Stromal cell of bone marrow (primary cell): Measurements from ENCODE around the gene LEFTY1.
"Not testable (repeated sequence)": the region's sequence is repeated elsewhere in the genome, so short reads cannot be mapped to it uniquely, and the experiment has no call there.

Experiments
- DNase-seq: peaks from one replicate; pipeline ENCODE4 v3.0.0-alpha.2; 2012; ENCODE audit warnings: low read depth

LEFTY1 gene, protein sequence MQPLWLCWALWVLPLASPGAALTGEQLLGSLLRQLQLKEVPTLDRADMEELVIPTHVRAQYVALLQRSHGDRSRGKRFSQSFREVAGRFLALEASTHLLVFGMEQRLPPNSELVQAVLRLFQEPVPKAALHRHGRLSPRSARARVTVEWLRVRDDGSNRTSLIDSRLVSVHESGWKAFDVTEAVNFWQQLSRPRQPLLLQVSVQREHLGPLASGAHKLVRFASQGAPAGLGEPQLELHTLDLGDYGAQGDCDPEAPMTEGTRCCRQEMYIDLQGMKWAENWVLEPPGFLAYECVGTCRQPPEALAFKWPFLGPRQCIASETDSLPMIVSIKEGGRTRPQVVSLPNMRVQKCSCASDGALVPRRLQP

DNA sequence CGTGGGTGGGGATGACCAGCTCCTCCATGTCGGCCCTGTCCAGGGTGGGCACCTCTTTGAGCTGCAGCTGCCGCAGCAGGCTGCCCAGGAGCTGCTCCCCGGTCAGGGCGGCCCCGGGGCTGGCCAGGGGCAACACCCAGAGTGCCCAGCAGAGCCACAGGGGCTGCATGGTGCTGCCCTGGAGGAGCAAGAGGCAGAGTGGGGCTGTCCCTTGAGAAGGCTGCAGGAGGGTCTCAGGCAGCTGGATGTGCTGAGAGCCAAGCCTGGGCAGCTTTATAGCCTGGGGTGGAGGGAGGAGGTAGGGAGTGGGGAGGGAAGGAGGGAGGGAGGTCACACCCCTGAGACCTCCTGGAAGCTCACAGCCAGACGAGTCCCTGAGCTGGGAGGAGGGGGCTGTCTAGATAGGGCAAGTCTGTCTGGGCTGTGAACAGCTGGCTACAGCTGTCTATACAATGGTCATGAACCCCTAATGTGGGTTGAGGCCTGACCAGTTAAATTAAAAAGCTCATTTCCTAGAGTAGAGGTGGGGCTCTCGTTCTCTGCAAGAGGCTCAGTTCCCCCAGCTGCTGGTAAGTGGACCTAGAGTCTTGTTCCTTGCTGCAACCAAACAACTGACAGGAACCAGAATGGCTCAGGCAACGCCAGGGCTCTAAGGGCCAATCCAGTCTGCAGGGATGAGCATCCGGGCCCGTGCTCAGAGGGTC, at the start of gene LEFTY1:
Gene LEFTY1 (minus strand): TSS at position 249 of the 704 bp plus-strand sequence. CDS start 80 bp downstream, at position 169.
- DNase-seq = no peak

DNA sequence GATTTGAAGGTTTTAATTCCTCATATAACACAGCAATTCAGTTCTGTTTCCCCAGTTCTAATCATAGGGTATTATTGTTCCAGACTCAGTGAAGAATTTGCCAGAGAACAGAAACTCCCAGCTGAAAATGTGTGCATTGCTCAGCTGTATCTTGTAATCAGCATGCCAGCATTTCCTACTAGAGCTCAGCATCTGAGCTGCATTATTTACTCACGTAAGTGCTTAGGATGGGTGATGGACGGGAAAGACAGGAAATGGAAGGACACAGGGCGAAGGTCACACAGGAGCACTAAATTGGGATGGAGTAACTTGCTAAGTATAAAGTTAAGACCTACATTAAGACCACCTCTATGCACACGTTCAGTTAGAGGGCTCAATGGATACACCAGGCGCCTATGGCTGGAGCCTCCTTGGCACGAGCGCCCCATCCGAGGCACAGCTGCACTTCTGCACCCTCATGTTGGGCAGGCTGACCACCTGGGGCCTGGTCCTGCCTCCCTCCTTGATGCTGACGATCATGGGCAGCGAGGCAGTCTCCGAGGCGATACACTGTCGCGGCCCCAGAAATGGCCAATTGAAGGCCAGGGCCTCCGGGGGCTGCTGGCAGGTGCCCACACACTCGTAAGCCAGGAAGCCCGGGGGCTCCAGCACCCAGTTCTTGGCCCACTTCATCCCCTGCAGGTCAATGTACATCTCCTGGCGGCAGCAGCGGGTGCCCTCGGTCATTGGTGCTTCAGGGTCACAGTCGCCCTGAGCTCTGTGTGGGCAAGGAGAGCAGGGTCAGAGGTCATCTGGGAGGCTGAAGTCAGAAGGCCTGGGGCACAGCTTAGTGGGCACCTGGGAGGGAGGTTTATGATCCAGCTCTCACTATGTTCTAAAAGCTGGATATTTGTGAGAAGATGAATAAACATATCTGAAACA, 48.4 kb upstream of the LEFTY1 start:
- no peak for DNase-seq

DNA sequence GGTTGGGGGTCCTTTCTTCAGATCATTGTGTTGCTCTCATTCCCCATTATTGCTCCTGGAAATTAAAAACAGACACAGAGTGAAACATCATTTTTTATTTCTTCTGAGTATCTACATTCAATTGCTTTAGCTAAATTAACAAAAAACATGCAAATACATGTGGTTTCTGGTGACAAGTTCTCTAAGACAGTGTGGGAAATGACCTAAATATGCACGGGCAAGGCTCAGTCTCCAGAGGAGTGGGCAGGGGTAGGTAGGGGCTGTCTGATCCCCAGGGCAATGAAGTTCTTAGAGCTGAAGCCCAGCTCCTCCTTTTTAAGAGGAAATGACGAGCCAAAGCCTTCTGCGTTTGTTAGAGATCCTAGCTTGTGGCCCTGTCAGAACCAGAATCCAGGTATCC, 47.6 kb upstream of the LEFTY1 start:
- DNase-seq = no peak

DNA sequence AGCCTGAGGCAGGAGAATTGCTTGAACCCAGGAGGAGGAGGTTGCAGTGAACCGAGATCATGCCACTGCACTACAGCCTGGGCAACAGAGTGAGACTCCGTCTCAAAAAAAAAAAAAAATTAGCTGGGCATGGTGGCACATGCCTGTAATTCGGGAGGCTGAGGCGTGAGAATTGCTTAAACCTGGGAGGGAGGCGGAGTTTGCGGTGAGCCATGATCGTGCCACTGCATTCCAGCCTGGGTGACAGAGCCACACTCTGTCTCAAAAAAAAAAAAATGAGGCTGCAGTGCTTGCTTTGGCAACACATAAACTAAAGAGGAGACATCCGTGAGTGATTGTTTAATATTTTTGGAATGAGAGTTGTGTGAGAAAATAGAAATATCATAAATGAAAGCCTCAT, 47.1 kb upstream of the LEFTY1 start:
- not testable (repeated sequence) for DNase-seq

DNA sequence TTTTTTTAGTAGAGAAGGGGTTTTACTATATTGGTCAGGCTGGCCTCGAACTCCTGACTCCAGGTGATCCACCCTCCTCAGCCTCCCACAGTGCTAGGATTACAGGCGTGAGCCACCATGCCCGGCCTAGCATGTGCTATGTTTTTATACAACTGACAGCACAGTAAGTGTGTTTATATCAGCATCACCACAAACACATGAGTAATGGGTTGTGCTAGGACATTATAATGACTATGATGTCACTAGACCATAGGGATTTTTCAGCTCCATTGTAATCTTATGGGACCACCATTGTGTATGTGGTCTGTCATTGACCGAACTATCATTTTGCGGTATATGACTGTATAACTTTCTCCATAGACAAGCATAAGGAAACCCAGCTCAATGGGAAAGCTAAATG, 45.8 kb upstream of the LEFTY1 start:
- no peak for DNase-seq

DNA sequence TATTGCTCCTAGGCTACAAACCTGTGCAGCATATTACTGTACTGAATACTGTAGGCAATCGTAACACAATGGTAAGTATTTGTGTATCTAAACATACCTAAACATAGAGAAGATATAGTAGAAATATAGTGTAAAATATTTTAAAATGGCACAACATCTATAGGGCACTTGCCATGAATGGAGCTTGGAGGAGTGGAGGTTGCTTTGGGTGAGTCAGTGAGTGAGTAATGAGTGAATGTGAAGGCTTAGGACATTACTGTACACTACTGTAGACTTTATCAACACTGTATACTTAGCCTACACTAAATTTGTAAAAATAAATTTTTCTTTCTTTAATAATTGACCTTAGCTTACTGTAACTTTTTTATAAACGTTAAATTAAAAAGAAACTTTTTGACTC, 44.1 kb upstream of the LEFTY1 start:
- DNase-seq = peak; percentile 30

DNA sequence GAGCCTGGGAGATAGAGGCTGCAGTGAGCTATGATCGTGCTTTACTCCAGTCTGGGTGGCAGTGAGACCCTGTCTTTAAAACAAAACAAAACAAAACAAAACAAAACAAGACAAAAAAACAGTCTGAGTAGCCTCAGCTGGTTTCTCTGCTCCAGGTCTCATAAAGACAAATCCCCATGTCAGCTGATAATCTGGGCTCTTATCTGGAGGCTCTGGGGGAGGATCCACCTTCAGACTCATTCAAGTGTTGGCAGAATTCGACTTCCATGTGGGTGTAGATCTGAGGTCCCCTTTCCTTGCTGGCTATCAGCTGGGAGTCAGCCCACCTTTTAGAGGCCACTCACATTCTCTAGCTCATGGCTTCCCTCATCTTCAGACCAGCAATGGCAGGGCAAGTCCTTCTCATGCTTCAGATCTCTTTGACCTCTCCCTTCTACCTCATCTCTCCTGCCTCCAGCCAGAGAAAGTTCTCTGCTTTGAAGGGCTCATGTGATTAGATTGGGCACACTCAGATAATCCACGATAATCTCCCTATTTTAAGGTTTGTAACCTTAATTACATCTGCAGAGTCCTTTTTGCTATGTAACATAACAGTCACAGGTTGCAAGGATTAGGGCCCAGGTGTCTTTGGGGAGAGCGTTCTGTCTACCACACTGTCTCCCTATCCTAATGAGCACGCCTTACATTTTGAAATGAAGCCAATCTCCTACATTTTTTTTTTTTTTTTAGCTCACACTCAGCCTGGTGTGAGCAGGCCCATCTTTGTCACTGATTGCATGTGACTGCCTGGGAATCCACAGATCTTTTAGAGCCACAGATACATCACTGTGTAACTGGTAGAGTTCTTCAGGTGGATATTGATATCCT, 42.6 kb upstream of the LEFTY1 start:
- no peak for DNase-seq

DNA sequence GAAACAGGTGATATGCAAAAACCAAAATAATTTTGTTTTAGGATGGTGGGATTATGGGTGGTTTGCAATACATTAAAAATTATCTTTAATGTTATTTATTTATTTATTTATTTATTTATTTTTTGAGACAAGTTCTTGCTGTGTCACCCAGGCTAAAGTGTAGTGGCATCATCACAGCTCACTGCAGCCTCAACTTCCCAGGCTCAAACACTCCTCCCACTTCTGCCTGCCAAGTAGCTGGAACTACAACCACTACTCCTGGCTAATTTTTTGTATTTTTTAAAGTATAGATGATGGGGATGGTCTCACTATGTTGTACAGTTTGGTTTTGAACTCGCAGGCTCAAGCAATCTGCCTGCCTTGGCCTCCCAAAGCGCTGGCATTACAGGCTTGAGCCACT, 41.6 kb upstream of the LEFTY1 start:
- no peak for DNase-seq

DNA sequence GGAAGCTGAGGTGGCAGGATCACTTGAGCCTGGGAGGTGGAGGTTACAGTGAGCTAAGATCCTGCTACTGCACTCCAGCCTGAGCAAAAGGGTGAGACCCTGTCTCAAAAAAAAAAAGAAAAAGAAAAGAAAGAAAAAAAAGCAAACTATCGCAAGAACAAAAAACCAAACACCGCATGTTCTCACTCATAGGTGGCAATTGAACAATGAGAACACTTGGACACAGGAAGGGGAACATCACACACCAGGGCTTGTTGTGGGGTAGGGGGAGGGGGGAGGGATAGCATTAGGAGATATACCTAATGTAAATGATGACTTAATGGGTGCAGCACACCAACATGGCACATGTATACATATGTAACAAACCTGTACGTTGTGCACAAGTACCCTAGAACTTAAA, 40.5 kb upstream of the LEFTY1 start:
- not testable (repeated sequence) for DNase-seq

DNA sequence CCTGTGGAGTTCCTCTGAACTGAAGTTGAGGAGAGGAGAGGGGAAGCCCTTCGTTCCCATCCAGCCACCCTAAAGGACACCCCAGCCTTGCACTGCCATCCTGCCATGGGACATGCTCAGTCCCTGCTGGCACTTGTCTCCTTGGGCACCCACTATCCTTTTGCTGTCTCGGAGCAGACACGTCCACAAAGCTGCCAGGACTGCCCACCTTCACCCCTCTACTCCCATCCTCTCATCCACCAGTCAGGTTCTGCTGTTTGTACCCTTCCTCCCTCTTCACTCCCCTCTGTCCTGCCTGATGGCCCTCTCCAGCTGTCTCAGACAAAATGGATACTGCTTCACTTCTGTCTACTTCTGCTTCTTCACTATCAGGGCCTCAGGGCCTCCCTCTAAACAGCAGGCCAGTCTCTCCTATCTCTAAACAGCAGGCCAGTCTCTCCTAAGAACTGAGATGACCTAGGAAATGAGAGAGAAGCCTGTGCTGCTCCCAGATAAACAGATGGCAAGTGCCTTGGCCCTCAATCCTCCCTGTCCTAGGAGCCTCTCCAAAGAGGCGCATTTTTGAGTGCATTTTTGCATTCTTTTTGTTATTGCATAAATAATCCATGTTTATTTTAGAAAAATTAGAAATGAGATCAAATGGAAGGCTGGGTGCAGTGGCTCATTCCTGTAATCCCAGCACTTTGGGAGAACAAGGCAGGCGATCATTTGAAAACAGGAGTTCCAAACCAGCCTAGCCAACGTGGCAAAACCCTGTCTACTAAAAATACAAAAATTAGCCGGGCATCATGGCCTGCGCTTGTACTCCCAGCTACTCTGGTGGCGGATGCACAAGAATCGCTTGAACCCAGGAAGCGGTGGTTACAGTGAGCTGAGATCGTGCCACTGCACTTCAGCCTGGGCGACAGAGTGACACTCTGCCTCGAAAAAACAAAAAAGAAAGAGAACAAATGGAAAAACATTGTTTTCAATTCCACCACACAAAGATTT, 39.5 kb upstream of the LEFTY1 start:
- no peak for DNase-seq

DNA sequence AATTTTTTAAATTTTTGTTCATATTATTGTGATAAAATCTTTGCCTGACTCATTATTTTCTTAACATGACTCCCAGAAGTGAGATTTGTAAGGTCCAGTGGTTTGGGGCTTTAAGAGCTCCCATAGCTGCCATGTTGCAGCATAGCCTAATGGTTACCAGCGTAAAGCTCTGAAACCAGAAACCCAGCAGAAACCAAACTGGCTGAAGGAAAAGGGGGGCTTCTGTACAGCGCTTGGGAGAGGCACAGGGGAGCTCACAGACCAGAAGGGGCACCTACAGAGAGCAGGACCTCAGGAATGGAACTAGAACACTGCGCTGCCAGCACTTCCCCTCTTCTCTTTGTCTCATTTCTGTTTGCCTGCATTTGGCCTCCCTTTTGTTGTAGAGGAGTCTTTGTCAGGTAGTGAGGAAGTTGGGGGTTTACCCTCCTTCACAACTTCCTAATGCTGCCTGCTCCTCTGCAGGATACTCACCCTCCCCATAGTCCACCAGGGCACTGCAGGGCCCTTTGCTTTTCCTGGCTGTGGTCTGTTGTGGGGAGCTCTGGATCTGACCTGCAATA, 37.7 kb upstream of the LEFTY1 start:
- DNase-seq = peak; percentile 29

DNA sequence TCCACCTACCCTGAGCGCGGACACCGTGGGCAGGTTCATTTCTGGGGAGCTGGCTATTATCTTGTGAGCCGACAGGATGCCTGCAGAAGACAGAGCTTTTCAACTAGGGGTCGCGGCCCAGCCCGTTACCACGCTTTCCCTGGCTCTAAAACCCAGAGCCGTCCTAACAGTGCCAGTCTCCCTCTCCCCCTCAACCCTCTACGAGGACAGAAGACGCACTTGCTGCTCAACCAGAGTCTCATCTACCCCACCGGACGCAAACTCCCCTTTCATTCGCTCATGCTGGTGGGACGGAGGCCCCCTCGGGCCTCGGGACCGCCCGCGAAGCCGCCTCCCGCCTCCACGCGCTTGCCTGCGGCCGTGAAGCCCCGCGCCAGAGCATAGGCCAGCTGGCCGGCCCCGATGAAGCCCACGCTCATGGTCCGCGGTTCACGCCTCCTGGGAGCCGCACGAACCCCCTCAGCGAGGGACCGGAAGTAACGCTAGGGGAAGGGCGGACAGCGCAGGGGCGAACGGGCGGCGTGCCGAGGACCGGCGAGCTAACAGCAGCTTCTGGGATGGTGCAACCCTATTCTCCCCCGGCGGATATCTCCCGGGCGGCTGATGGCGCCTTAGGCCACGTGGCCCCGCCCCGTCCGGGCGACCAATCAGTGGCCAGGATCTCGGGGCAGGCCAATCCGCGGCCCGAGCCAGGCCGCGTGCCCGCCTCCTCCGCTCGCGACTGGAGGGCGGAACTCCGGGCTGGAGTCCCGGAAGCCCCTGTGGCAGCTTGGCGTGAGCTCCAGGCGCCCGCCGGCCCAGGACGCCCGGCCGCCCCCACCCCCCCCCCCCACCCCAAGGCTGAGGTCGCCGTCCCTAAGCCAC, 35.0 kb upstream of the LEFTY1 start, which contains the start of gene PYCR2:
Gene PYCR2 (minus strand): TSS at position 559 of the 864 bp plus-strand sequence. CDS start 140 bp downstream, at position 419.
- peak; percentile 91 for DNase-seq

DNA sequence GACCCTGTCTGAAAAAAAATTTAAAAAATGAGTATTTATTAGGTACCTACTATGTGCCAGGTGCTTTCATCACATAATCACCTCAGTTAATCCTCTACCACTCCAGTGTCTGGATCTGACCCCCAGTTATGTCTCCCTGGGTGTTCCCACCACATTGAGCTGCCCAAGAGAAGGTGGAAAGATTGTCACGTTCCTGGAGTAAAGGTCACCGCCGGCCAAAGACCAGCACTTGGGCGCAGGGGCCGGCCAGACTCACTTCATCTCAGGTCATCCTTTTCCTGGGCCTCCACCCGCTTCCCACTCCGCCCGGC, 34.4 kb upstream of the LEFTY1 start:
- DNase-seq = no peak

DNA sequence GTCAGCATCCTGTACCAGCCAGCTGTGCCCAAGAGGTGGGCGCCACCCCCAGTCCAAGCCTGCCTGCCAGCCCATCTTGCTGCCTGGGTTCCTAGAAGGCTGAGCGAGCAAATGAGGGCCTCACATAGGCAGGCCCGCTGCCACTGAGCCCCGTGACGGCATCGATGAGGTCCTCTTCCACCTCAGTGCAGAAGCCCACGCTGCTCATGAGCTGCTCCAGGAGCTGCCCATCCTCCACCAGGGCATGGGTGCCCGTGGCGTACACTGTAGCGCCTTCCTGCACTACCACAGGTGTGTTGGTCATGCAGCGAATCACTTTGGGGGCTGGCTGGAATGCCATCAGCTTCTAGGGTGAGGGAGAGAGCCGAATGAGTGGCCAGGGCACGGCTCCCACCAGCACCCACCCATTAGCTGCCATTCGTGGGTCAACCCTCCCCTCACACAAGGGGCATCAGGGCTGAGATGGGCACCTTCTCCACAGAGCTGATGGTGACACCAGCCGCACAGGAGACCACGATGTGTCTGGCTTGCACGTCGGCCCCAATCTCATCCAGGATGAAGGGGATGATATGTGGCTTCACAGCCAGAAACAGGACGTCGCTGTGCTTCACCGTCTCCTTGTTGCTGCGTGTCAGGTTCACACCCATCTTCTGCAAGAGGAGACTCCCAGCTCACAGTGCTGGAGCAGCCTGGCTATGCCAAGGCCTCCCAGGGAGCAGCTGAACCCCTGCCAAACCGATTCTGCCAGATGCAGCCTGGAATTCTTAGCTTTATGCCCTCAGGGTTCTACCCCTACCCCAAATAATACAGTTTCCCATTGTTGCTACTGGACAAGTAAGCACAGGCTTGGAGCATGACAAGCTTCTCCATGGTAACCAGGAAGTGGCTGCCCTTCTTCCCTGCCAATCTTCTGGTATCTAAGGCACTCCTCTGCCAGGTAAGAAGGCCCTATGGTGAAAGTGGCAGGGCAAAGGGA, 33.1 kb upstream of the LEFTY1 start:
- DNase-seq = no peak

DNA sequence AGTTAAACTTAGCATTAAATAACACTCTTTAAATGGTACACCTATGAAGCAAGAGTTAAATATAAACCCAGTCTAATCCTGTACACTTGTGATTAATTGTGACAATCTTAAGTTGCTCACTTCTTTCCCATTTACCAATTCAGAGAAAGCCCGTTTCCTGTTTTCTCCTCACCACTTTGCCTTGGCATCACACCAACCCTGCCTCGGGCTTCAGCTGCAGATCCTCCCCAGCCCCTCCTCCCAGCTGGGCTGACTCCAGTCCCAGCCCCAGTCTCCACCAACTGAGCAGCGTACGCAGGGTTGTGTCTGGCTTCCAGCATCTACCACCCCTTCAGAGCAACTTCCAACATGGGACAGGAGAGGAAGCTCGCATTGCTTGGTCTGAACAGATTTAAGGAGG, 31.0 kb upstream of the LEFTY1 start:
- peak; percentile 54 for DNase-seq

DNA sequence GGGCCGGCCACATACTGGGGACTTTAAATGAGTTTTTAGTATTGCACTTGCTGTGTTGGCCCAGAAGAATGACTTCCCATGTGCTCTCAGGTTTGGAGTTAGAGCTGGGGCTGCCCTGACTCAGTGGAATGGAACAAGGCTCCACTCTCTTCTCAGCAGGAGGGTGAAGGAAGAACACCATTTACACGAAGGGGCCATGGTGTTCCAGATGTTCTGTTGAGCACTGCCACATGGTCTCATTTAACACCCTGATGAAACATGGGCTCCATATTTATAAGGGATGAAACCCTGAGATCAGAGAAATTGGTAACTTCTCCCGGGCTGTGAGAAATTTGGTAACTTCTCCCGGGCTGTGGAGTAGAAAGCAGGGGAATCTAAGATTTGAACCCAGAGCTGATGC, 29.3 kb upstream of the LEFTY1 start:
- no peak for DNase-seq

DNA sequence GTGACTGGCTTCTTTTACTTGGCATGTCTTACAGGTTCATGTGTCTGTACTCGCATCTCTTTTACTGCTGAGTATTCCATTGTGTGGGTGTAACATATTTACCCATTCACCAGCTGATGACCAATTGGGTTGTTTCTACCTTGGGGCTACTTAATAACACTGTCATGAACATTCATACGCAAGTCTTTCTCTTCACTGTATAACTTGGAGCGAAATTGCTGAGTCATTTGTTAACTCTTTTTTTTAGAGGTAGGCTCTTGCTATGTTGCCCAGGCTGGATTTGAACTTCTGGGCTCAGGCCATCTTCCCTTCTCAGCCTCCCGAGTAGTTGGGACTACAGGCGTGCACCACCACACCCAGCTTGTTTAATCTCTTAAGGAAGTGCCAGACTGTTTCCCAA, 28.6 kb upstream of the LEFTY1 start:
- DNase-seq = no peak

DNA sequence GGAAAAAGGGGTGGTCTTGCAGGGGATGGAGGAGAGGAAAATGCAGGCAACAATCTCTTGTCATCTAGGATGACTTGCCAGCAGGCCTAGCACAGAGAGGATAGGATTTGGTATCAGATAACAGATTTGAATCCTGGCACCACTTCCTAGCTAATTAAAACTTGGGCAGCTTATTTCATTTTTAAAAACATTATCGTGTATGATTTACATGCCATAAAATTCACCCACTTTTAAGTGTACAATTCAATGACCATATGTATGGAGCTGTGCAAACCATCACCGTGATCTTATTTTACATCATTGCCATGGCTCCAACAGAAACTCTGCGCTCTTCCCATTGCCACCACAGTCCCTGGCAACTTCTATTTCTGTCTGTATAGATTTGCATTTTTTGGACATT, 28.2 kb upstream of the LEFTY1 start:
- DNase-seq = no peak
